Neural cell (in vitro differentiated cells): Measurements from ENCODE around the gene FSTL1.

Experiments
- EP300 ChIP-seq: fragments of 450-650 bp; conservative IDR thresholded peaks from 2 replicates; pipeline ENCODE4 v1.6.1; 2014; ENCODE audit warnings: antibody characterized with exemption, mild to moderate bottlenecking, moderate library complexity; ENCODE audit not compliant: poor library complexity, severe bottlenecking
- EZH2 ChIP-seq: fragments of 200-600, 300-800 bp; shearing (Covaris generic), sonication (generic); IDR thresholded peaks from 2 replicates; pipeline ENCODE4 v1.6.1; 2014; ENCODE audit warnings: antibody characterized with exemption, low read length, borderline replicate concordance, mild to moderate bottlenecking; ENCODE audit not compliant: insufficient read depth, poor library complexity, severe bottlenecking
- MXI1 ChIP-seq: fragments of 450-650 bp; conservative IDR thresholded peaks from 2 replicates; pipeline ENCODE4 v1.6.1; 2014; ENCODE audit warnings: antibody characterized with exemption, mild to moderate bottlenecking; ENCODE audit not compliant: poor library complexity, severe bottlenecking
- POLR2AphosphoS5 ChIP-seq: IDR thresholded peaks from 2 replicates; pipeline ENCODE4 v1.6.1; 2012
- RAD21 ChIP-seq: fragments of 450-650 bp; conservative IDR thresholded peaks from 2 replicates; pipeline ENCODE4 v1.6.1; 2014; ENCODE audit warnings: antibody characterized with exemption, mild to moderate bottlenecking, moderate library complexity
- SMC3 ChIP-seq: fragments of 450-650 bp; conservative IDR thresholded peaks from 2 replicates; pipeline ENCODE4 v1.6.1; 2014; ENCODE audit warnings: antibody characterized with exemption, mild to moderate bottlenecking, moderate library complexity; ENCODE audit not compliant: poor library complexity
- TAF1 ChIP-seq: IDR thresholded peaks from 2 replicates; pipeline ENCODE4 v1.6.1; 2012; ENCODE audit warnings: low read depth
- TF ChIP-seq, protein P1 (sequence below): fragments of 450-650 bp; IDR thresholded peaks from 2 replicates; pipeline ENCODE4 v1.5.1; 2014; ENCODE audit warnings: antibody characterized with exemption, mild to moderate bottlenecking, moderate library complexity; ENCODE audit not compliant: poor library complexity, severe bottlenecking
- TF ChIP-seq, protein P2 (sequence below): IDR thresholded peaks from 2 replicates; pipeline ENCODE4 v1.6.1; 2012; ENCODE audit warnings: borderline replicate concordance

- TF ChIP-seq SMC3 = no peak
- TF ChIP-seq TAF1 = no peak
- TF ChIP-seq POLR2AphosphoS5 = no peak
- no peak for TF ChIP-seq EP300
- TF ChIP-seq, protein P1, sequence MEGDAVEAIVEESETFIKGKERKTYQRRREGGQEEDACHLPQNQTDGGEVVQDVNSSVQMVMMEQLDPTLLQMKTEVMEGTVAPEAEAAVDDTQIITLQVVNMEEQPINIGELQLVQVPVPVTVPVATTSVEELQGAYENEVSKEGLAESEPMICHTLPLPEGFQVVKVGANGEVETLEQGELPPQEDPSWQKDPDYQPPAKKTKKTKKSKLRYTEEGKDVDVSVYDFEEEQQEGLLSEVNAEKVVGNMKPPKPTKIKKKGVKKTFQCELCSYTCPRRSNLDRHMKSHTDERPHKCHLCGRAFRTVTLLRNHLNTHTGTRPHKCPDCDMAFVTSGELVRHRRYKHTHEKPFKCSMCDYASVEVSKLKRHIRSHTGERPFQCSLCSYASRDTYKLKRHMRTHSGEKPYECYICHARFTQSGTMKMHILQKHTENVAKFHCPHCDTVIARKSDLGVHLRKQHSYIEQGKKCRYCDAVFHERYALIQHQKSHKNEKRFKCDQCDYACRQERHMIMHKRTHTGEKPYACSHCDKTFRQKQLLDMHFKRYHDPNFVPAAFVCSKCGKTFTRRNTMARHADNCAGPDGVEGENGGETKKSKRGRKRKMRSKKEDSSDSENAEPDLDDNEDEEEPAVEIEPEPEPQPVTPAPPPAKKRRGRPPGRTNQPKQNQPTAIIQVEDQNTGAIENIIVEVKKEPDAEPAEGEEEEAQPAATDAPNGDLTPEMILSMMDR = no peak
- no peak for TF ChIP-seq EZH2
- TF ChIP-seq RAD21 = no peak
- TF ChIP-seq, protein P2, sequence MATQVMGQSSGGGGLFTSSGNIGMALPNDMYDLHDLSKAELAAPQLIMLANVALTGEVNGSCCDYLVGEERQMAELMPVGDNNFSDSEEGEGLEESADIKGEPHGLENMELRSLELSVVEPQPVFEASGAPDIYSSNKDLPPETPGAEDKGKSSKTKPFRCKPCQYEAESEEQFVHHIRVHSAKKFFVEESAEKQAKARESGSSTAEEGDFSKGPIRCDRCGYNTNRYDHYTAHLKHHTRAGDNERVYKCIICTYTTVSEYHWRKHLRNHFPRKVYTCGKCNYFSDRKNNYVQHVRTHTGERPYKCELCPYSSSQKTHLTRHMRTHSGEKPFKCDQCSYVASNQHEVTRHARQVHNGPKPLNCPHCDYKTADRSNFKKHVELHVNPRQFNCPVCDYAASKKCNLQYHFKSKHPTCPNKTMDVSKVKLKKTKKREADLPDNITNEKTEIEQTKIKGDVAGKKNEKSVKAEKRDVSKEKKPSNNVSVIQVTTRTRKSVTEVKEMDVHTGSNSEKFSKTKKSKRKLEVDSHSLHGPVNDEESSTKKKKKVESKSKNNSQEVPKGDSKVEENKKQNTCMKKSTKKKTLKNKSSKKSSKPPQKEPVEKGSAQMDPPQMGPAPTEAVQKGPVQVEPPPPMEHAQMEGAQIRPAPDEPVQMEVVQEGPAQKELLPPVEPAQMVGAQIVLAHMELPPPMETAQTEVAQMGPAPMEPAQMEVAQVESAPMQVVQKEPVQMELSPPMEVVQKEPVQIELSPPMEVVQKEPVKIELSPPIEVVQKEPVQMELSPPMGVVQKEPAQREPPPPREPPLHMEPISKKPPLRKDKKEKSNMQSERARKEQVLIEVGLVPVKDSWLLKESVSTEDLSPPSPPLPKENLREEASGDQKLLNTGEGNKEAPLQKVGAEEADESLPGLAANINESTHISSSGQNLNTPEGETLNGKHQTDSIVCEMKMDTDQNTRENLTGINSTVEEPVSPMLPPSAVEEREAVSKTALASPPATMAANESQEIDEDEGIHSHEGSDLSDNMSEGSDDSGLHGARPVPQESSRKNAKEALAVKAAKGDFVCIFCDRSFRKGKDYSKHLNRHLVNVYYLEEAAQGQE = no peak
- no peak for TF ChIP-seq MXI1
Observed at GRCh38 chr3:120495809-120496208, 45.0 kb upstream of the FSTL1 start.
